ENCODE results near the gene PDE9A.

DNA sequence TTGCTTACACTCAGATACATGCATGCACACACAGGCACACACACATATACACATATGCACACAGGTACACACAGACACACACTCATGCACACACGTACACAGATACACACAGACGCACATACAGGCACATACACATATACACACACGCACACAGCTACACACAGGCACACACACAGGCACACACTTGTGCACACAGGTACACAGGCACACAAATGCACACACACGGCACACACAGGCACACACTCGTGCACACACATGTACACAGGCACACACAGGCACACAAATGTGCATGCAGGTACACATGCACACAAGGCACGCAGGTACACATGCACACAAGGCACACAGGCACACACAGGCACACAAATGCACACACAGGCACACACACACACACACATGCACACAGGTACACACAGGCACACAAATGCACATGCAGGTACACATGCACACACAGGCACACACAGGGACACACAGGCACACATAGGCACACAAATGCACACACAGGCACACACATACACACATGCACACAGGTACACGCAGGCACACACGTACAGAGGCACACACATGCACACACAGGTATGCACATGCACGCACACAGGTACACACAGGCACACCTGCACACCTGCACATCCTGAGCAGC lies 115.9 kb downstream of the PDE9A start:
- TF ChIP-seq, protein P1, sequence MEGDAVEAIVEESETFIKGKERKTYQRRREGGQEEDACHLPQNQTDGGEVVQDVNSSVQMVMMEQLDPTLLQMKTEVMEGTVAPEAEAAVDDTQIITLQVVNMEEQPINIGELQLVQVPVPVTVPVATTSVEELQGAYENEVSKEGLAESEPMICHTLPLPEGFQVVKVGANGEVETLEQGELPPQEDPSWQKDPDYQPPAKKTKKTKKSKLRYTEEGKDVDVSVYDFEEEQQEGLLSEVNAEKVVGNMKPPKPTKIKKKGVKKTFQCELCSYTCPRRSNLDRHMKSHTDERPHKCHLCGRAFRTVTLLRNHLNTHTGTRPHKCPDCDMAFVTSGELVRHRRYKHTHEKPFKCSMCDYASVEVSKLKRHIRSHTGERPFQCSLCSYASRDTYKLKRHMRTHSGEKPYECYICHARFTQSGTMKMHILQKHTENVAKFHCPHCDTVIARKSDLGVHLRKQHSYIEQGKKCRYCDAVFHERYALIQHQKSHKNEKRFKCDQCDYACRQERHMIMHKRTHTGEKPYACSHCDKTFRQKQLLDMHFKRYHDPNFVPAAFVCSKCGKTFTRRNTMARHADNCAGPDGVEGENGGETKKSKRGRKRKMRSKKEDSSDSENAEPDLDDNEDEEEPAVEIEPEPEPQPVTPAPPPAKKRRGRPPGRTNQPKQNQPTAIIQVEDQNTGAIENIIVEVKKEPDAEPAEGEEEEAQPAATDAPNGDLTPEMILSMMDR (IDR thresholded peaks at IDR 0.05): no peak
- TF ChIP-seq POLR2A (IDR thresholded peaks at IDR 0.05) (no peak), POLR2AphosphoS5 (IDR thresholded peaks at IDR 0.05) (no peak)
